ENCODE measurements around the gene CYP11A1. TPM values are rescaled to one million over a fixed set of nuclear protein-coding genes. Genes with fewer than 3 reads are reported as not detected.

CYP11A1 gene
- total RNA-seq, 4 donors from 2014 or later = 1.3 to 17.0 (median 9.5) TPM

- peak overlapping the region in 2 of 4 donors; percentile 14 to 25 for H3K27ac ChIP-seq
- peaks cover 0 to 53% (median 0%) of the 10 kb centered on the region in 4 donors for H3K27me3 ChIP-seq
- 63 to 86% methylated on average over 1 to 2 of the region's 5 CpGs for WGBS, 2 donors
- no peak for DNase-seq
- H3K4me3 ChIP-seq = no peak overlapping the region
- no peaks in the 10 kb centered on the region for H3K9me3 ChIP-seq
- H3K4me1 ChIP-seq = peaks cover 6 to 54% (median 8%) of the 10 kb centered on the region in 3 donors
- intact Hi-C loops (cut with DNase I) = no loop called here
- H3K36me3 ChIP-seq = no peaks in the 10 kb centered on the region
- TF ChIP-seq POLR2A (IDR thresholded peaks at IDR 0.05) = no peak
- no peak for TF ChIP-seq CTCF (IDR thresholded peaks at IDR 0.05)
Measured at GRCh38 chr15:74402337-74402841, 34.9 kb upstream of the CYP11A1 start.

GRCh38 chr15:74400915-74401757 is 33.7 kb upstream of the CYP11A1 start:
- H3K27me3 ChIP-seq = peaks cover 0 to 48% (median 0%) of the 10 kb centered on the region in 4 donors
- peak overlapping the region in 1 of 4 donors; percentile 9 for H3K27ac ChIP-seq
- H3K4me1 ChIP-seq = peaks cover 11 to 66% (median 13%) of the 10 kb centered on the region in 3 donors
- intact Hi-C loops (cut with DNase I) = no loop called here
- no peaks in the 10 kb centered on the region for H3K9me3 ChIP-seq
- no peak for TF ChIP-seq CTCF (IDR thresholded peaks at IDR 0.05)
- TF ChIP-seq POLR2A (IDR thresholded peaks at IDR 0.05) = no peak
- no peak overlapping the region for H3K4me3 ChIP-seq
- WGBS, 2 donors = 38 to 49% methylated on average over 5 of the region's 11 CpGs
- no peaks in the 10 kb centered on the region for H3K36me3 ChIP-seq
- no peak for DNase-seq

- WGBS, 2 donors = 59 to 62% methylated on average over 6 to 9 of the region's 10 CpGs
- H3K9me3 ChIP-seq = no peaks in the 10 kb centered on the region
- H3K27me3 ChIP-seq = peaks cover 0 to 43% (median 0%) of the 10 kb centered on the region in 4 donors
- H3K36me3 ChIP-seq = no peaks in the 10 kb centered on the region
- no peak overlapping the region for H3K4me3 ChIP-seq
- TF ChIP-seq POLR2A (IDR thresholded peaks at IDR 0.05) (no peak), CTCF (IDR thresholded peaks at IDR 0.05) (no peak)
- H3K4me1 ChIP-seq = peaks cover 11 to 69% (median 13%) of the 10 kb centered on the region in 3 donors
- intact Hi-C loops (cut with DNase I) = no loop called here
- H3K27ac ChIP-seq = no peak overlapping the region
- DNase-seq = no peak
Measured at GRCh38 chr15:74400313-74400860, 32.9 kb upstream of the CYP11A1 start.

GRCh38 chr15:74399511-74400312 is 32.3 kb upstream of the CYP11A1 start:
- H3K27ac ChIP-seq = no peak overlapping the region
- intact Hi-C loops (cut with DNase I) = no loop called here
- no peaks in the 10 kb centered on the region for H3K9me3 ChIP-seq
- peaks cover 0 to 41% (median 0%) of the 10 kb centered on the region in 4 donors for H3K27me3 ChIP-seq
- no peaks in the 10 kb centered on the region for H3K36me3 ChIP-seq
- no peak for DNase-seq
- H3K4me1 ChIP-seq = peaks cover 11 to 69% (median 13%) of the 10 kb centered on the region in 3 donors
- WGBS, 2 donors = 28 to 71% methylated on average over 2 to 5 of the region's 5 CpGs
- H3K4me3 ChIP-seq = no peak overlapping the region
- no peak for TF ChIP-seq POLR2A (IDR thresholded peaks at IDR 0.05)
- TF ChIP-seq CTCF (IDR thresholded peaks at IDR 0.05) = no peak

Measured in esophagus squamous epithelium (tissue), 5 donors.